DOHH2 (cell line): ENCODE measurements around the gene TPPP3.

ENCODE experiments used
- EZH2phosphoT487 ChIP-seq: fragments of 200-600 bp; sonication (generic); IDR thresholded peaks from 2 replicates; pipeline ENCODE4 v1.6.1; 2017; ENCODE audit warnings: borderline replicate concordance, mild to moderate bottlenecking, antibody characterized with exemption, low read length, moderate library complexity, mixed read lengths
- TF ChIP-seq, protein P1 (sequence below): fragments of 200-600 bp; sonication (generic); IDR thresholded peaks from one replicate; pipeline ENCODE4 v1.5.1; 2014; ENCODE audit warnings: antibody characterized with exemption, mild to moderate bottlenecking, low read depth, low read length; ENCODE audit not compliant: poor library complexity, severe bottlenecking

DNA sequence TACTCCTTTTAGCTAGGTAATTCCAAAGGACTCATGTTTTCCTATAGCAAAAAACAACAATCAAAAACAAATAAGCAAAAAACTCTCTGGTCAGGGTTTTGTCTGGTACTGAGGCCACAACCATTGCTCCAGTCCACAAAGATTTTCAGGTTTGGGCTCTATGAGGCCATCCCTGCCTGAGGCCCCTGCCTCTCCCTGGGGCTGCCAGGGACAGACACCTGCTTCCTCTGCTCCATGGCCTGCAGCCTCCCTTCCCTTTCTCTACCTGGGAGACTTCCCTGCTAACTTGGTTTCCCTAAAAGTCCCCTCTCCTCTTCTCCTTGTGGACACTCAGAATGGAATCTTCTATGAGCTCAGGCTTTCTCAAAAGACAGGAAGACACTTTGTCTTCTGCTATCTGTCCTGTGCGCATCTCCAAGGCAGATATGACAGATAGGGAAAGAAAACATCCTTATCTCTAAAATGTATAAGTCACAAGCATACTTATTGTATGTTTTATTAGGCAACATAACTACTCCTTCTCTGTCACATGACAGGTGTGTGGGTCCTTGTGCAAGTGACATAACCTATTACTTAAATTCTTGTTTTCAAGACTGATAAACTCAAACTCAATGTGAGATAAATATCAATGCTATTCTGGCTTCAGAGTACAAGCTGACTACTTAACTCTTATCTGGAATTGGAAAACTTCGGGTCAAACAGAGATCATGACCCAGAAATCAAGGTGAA is 24.2 kb upstream of the TPPP3 start:
- TF ChIP-seq, protein P1, sequence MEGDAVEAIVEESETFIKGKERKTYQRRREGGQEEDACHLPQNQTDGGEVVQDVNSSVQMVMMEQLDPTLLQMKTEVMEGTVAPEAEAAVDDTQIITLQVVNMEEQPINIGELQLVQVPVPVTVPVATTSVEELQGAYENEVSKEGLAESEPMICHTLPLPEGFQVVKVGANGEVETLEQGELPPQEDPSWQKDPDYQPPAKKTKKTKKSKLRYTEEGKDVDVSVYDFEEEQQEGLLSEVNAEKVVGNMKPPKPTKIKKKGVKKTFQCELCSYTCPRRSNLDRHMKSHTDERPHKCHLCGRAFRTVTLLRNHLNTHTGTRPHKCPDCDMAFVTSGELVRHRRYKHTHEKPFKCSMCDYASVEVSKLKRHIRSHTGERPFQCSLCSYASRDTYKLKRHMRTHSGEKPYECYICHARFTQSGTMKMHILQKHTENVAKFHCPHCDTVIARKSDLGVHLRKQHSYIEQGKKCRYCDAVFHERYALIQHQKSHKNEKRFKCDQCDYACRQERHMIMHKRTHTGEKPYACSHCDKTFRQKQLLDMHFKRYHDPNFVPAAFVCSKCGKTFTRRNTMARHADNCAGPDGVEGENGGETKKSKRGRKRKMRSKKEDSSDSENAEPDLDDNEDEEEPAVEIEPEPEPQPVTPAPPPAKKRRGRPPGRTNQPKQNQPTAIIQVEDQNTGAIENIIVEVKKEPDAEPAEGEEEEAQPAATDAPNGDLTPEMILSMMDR: no peak
- no peak for TF ChIP-seq EZH2phosphoT487
